Natural killer cell (primary cell): ENCODE measurements around the gene ANKRD13C. TPM values are rescaled to one million over a fixed set of nuclear protein-coding genes. Genes with fewer than 3 reads are reported as not detected.
A peak's percentile ranks its signal among the peaks of the same experiment; 100 is the strongest.

Experiments used
- ATAC-seq, 3 donors: fragments of 150-1000 bp in 2 of 3; fragments of 200-7000 bp in 1 of 3; cut with Tn5 transposase; 1 replicate in 1 of 3; 2 replicates in 2 of 3; pipeline ENCODE4 v1.10.0; 2021; ENCODE audit warnings: mild to moderate bottlenecking in 2 of 3, moderate library complexity in 2 of 3
- DNase-seq, 2 donors: peaks; one replicate each; pipeline versions ENCODE4 v3.0.0 to v3.0.0-alpha.2; 2013 to 2021; ENCODE audit warnings: mixed read lengths in 1 of 2
- H3K27ac ChIP-seq: one replicate; pipeline ENCODE4 v1.5.1; 2013; ENCODE audit warnings: mild to moderate bottlenecking, low read length
- H3K27me3 ChIP-seq: one replicate; pipeline ENCODE4 v1.6.1; 2013; ENCODE audit warnings: low read length; ENCODE audit not compliant: control insufficient read depth, insufficient read depth
- H3K36me3 ChIP-seq: one replicate; pipeline ENCODE4 v1.6.1; 2013; ENCODE audit warnings: low read length; ENCODE audit not compliant: control insufficient read depth, insufficient read depth
- H3K4me1 ChIP-seq: one replicate; pipeline ENCODE4 v1.6.1; 2013; ENCODE audit warnings: low read length; ENCODE audit not compliant: control insufficient read depth, insufficient read depth
- H3K4me3 ChIP-seq: one replicate; pipeline ENCODE4 v1.5.1; 2013; ENCODE audit warnings: low read length
- H3K9me3 ChIP-seq: one replicate; pipeline ENCODE4 v1.6.1; 2013; ENCODE audit warnings: low read length; ENCODE audit not compliant: control insufficient read depth, insufficient read depth
- H3K27ac Mint-ChIP-seq, 2 donors: one replicate each; pipeline ENCODE4 v1.8.0; 2022; ENCODE audit warnings: mild to moderate bottlenecking in 2 of 2, mixed read lengths in 2 of 2, moderate library complexity in 1 of 2
- H3K27me3 Mint-ChIP-seq, 2 donors: one replicate each; pipeline ENCODE4 v1.8.0; 2022; ENCODE audit warnings: low read depth in 2 of 2, mixed read lengths in 2 of 2
- H3K36me3 Mint-ChIP-seq: one replicate; pipeline ENCODE4 v1.8.0; 2022; ENCODE audit warnings: mixed read lengths
- H3K4me1 Mint-ChIP-seq, 2 donors: one replicate each; pipeline ENCODE4 v1.8.0; 2022; ENCODE audit warnings: mixed read lengths in 2 of 2
- H3K4me3 Mint-ChIP-seq: one replicate; pipeline ENCODE4 v1.8.0; 2022; ENCODE audit warnings: mild to moderate bottlenecking, moderate library complexity, mixed read lengths
- H3K9me3 Mint-ChIP-seq, 2 donors: one replicate each; pipeline ENCODE4 v1.8.0; 2022; ENCODE audit warnings: mixed read lengths in 2 of 2
- CTCF ChIP-seq: fragments of 200-600 bp; IDR thresholded peaks from one replicate; pipeline ENCODE4 v1.8.0; 2022; ENCODE audit warnings: antibody characterized with exemption
- WGBS: methylation state at CpG from one replicate; pipeline ENCODE4 v1.1.7; 2013; ENCODE audit warnings: missing lambda C conversion rate; ENCODE audit not compliant: insufficient coverage; 5-methylcytosine and 5-hydroxymethylcytosine counted together
- intact Hi-C: fragments of 100-400 bp; cut with micrococcal nuclease; formaldehyde crosslinking; loops from one replicate; pipeline ENCODE4 v1.14.2; 2022
- total RNA-seq, 4 donors: library from RNA; stranded (reverse); fragments of 120-200 nt in 1 of 4; gene quantifications; one replicate each; pipeline versions ENCODE4 v1.2.3 to v1.2.4, GENCODE V29; 2013 to 2022

ANKRD13C gene
- total RNA-seq, 3 donors from 2014 or later (not counting 1 experiment from before 2014, with no cell fraction given) = 32.2 to 33.7 (median 32.8) TPM

GRCh38 chr1:70336050-70336449 lies 18.5 kb downstream of the ANKRD13C start:
- ATAC-seq (no peak), DNase-seq (no peak)
- Mint-ChIP-seq H3K4me1 (peaks cover 7 to 14% of the 10 kb centered on the region in 2 donors), H3K27ac (no peak overlapping the region), H3K9me3 (no peaks in the 10 kb centered on the region), H3K36me3 (no peaks in the 10 kb centered on the region), H3K4me3 (no peak overlapping the region), H3K27me3 (no peaks in the 10 kb centered on the region)
- intact Hi-C loops = no loop called here
- no peak for TF ChIP-seq CTCF
- no peaks in the 10 kb centered on the region for H3K27me3 ChIP-seq
- no peak overlapping the region for H3K27ac ChIP-seq
- no peak overlapping the region for H3K4me3 ChIP-seq
- no peaks in the 10 kb centered on the region for H3K9me3 ChIP-seq
- H3K36me3 ChIP-seq = peaks cover 4% of the 10 kb centered on the region
- H3K4me1 ChIP-seq = no peaks in the 10 kb centered on the region

- Mint-ChIP-seq H3K4me3 (no peak overlapping the region), H3K27ac (no peak overlapping the region), H3K36me3 (no peaks in the 10 kb centered on the region), H3K27me3 (no peaks in the 10 kb centered on the region), H3K4me1 (peaks cover 10 to 20% of the 10 kb centered on the region in 2 donors), H3K9me3 (no peaks in the 10 kb centered on the region)
- WGBS = 99% methylated on average over 9 of the region's 9 CpGs
- Histone ChIP-seq H3K36me3 (peaks cover 4% of the 10 kb centered on the region), H3K27ac (no peak overlapping the region), H3K9me3 (no peaks in the 10 kb centered on the region), H3K27me3 (no peaks in the 10 kb centered on the region), H3K4me1 (no peaks in the 10 kb centered on the region), H3K4me3 (no peak overlapping the region)
- ATAC-seq = no peak
- no peak for DNase-seq
- intact Hi-C loops = no loop called here
- TF ChIP-seq CTCF = no peak
Measured at GRCh38 chr1:70334436-70334835, 20.1 kb downstream of the ANKRD13C start.

GRCh38 chr1:70333245-70333644 lies 21.3 kb downstream of the ANKRD13C start:
- H3K4me3 ChIP-seq = no peak overlapping the region
- no peaks in the 10 kb centered on the region for H3K9me3 Mint-ChIP-seq
- no peaks in the 10 kb centered on the region for H3K36me3 Mint-ChIP-seq
- ATAC-seq = no peak
- 97% methylated on average over 2 of the region's 2 CpGs for WGBS
- H3K36me3 ChIP-seq = peaks cover 4% of the 10 kb centered on the region
- intact Hi-C loops = no loop called here
- peak overlapping the region; percentile 16 to 19 for H3K27ac Mint-ChIP-seq
- H3K4me1 Mint-ChIP-seq = peaks cover 10 to 20% of the 10 kb centered on the region in 2 donors
- no peak for TF ChIP-seq CTCF
- H3K4me3 Mint-ChIP-seq = no peak overlapping the region
- no peaks in the 10 kb centered on the region for H3K4me1 ChIP-seq
- no peak for DNase-seq
- H3K27me3 Mint-ChIP-seq = no peaks in the 10 kb centered on the region
- no peaks in the 10 kb centered on the region for H3K9me3 ChIP-seq
- H3K27ac ChIP-seq = no peak overlapping the region
- H3K27me3 ChIP-seq = no peaks in the 10 kb centered on the region

GRCh38 chr1:70331962-70332361 lies 22.6 kb downstream of the ANKRD13C start:
- Mint-ChIP-seq H3K27ac (no peak overlapping the region), H3K4me3 (no peak overlapping the region), H3K36me3 (no peaks in the 10 kb centered on the region), H3K27me3 (no peaks in the 10 kb centered on the region), H3K4me1 (peaks cover 15 to 20% of the 10 kb centered on the region in 2 donors), H3K9me3 (no peaks in the 10 kb centered on the region)
- no peaks in the 10 kb centered on the region for H3K4me1 ChIP-seq
- ATAC-seq = no peak
- no peak overlapping the region for H3K27ac ChIP-seq
- H3K27me3 ChIP-seq = no peaks in the 10 kb centered on the region
- peaks cover 4% of the 10 kb centered on the region for H3K36me3 ChIP-seq
- no peak overlapping the region for H3K4me3 ChIP-seq
- intact Hi-C loops = no loop called here
- no peaks in the 10 kb centered on the region for H3K9me3 ChIP-seq
- no peak for TF ChIP-seq CTCF
- DNase-seq = no peak
